ENCODE results near the gene RAB40C.

DNA sequence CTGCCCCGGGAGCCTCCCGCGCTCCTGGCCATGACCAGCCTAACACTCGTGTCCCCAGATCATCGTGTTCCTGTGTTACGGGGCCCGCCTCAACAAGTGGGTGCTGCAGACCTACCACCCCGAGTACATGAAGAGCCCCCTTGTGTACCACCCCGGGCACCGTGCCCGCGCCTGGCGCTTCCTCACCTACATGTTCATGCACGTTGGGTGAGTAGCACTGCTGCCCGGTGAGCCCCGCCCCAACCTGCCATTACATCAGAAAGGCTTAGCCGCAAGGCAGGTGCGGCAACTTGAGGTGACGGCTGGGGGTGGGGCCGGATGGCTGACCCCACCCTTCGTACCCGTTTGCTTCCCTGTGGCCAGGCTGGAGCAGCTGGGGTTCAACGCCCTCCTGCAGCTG, 87.0 kb downstream of the RAB40C start:
- TF ChIP-seq CTCF (IDR thresholded peaks at IDR 0.05) (no peak), POLR2A (IDR thresholded peaks at IDR 0.05) (no peak), POLR2AphosphoS5 (IDR thresholded peaks at IDR 0.05) (peak in 1 of 3 donors; percentile 53), EP300 (IDR thresholded peaks at IDR 0.05) (no peak)
